ENCODE measurements around the gene BAG1. TPM values are rescaled to one million over a fixed set of nuclear protein-coding genes. Genes with fewer than 3 reads are reported as not detected.

The BAG1 gene
- total RNA-seq, 2 donors from 2014 or later, result 162 to 166 TPM

DNA sequence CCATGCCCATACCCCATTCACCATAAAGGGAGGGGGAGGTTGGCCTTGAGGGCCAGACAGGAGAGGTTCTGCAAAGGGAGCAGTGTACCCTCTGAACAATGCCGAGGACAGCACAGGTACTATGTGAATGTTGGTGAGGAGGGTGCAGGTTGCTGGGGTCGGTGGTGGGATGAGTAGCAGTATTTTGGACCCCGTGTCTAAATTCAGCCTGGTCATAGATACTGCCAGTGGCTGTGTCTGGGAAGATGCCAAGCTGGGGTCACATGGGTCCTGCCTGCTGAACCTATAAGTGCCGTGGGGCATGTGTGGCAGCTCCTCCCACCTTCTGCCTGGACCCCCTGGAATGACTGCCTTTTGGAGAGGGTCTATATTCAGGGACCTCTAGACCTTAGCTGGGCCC, 35.9 kb downstream of the BAG1 start:
- no peak overlapping the region for H3K4me3 ChIP-seq
- TF ChIP-seq, protein P1, sequence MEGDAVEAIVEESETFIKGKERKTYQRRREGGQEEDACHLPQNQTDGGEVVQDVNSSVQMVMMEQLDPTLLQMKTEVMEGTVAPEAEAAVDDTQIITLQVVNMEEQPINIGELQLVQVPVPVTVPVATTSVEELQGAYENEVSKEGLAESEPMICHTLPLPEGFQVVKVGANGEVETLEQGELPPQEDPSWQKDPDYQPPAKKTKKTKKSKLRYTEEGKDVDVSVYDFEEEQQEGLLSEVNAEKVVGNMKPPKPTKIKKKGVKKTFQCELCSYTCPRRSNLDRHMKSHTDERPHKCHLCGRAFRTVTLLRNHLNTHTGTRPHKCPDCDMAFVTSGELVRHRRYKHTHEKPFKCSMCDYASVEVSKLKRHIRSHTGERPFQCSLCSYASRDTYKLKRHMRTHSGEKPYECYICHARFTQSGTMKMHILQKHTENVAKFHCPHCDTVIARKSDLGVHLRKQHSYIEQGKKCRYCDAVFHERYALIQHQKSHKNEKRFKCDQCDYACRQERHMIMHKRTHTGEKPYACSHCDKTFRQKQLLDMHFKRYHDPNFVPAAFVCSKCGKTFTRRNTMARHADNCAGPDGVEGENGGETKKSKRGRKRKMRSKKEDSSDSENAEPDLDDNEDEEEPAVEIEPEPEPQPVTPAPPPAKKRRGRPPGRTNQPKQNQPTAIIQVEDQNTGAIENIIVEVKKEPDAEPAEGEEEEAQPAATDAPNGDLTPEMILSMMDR (IDR thresholded peaks at IDR 0.05), result no peak
- H3K4me1 ChIP-seq, result peaks cover 0 to 9% of the 10 kb centered on the region in 2 donors
- no peaks in the 10 kb centered on the region for H3K9me3 ChIP-seq
- no peaks in the 10 kb centered on the region for H3K36me3 ChIP-seq
- no peaks in the 10 kb centered on the region for H3K27me3 ChIP-seq
- H3K27ac ChIP-seq, result no peak overlapping the region
- DNase-seq (ENCODE audit: low spot score), result no peak

DNA sequence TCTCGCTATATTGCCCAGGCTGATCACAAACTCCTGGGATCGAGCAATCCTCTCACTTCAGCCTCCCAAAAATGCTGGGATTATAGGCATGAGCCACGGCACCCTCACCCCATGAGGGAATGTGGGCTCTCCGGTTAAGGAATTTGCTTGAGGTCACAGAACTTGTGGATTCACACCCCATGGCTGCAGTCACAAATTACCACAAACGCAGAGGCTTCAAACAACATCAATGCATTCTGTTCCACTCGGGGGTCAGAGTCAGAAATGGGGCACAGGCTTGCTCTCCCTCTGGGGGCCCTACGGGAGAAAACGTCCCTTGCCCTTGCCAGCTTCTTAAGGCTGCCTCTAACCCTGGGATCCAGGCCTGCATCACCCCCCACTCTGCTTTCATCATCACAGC, 36.8 kb downstream of the BAG1 start:
- H3K4me1 ChIP-seq, result peaks cover 0 to 9% of the 10 kb centered on the region in 2 donors
- no peak overlapping the region for H3K27ac ChIP-seq
- H3K36me3 ChIP-seq, result no peaks in the 10 kb centered on the region
- TF ChIP-seq, protein P1 (IDR thresholded peaks at IDR 0.05), result no peak
- DNase-seq (ENCODE audit: low spot score), result no peak
- no peak overlapping the region for H3K4me3 ChIP-seq
- no peaks in the 10 kb centered on the region for H3K9me3 ChIP-seq
- no peaks in the 10 kb centered on the region for H3K27me3 ChIP-seq

DNA sequence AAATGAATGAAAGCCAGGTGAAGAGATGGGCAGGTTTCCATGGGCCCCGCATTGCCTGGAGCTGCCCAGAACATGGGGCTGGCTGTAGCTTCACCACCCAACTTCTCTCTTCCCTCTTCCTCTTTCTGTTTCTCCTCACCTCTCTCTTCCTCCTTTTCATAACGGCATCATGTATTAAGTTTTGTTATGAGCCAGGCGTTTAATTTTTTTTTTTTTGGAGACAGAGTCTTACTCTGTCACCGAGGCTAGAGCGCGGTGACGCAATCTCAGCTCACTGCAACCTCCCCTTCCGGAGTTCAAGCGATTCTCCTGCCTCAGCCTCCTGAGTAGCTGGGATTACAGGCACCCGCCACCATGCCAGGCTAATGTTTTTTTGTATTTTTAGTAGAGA, 37.5 kb downstream of the BAG1 start:
- no peaks in the 10 kb centered on the region for H3K9me3 ChIP-seq
- DNase-seq (ENCODE audit: low spot score), result no peak
- H3K27ac ChIP-seq, result no peak overlapping the region
- TF ChIP-seq, protein P1 (IDR thresholded peaks at IDR 0.05), result no peak
- H3K36me3 ChIP-seq, result no peaks in the 10 kb centered on the region
- H3K4me3 ChIP-seq, result no peak overlapping the region
- H3K4me1 ChIP-seq, result peaks cover 0 to 9% of the 10 kb centered on the region in 2 donors
- H3K27me3 ChIP-seq, result no peaks in the 10 kb centered on the region

DNA sequence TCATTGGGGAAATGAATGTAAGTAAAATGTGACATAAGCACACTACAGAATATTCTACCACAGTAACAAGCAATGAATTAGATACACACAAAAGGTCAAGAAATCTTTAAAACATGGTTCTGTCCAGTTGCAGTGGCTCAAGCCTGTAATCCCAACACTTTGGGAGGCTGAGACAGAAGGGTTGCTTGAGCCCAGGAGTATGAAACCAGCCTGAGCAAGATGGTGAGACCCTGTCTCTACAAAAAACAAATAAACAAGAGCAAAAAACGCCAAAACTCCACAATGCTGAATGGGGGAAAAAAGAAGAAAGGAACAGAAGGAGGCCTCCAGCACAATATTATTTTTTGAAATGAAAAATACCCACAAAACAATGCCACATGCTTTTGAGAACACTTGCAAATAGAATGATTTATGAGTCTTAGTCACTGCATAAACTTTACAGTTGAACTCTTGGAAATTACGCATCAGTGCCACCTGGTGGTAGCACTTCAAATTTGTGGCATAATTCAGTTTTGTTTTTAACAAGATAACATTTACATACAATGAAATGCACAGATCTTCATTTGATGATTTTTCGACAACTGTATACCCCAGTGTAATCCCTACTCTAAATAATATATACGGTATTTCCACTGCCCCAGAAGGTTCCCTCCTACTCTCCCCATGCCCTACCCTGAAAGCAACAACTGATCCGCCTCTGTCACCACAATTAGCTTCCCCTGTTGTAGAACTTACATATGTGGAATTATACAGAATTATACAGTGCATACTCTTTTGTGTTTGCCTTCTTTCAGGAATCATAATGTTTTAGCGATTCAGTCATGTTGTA, 39.0 kb downstream of the BAG1 start:
- DNase-seq (ENCODE audit: low spot score), result peak; percentile 73
- TF ChIP-seq, protein P1 (IDR thresholded peaks at IDR 0.05), result peak; percentile 70 to 82

DNA sequence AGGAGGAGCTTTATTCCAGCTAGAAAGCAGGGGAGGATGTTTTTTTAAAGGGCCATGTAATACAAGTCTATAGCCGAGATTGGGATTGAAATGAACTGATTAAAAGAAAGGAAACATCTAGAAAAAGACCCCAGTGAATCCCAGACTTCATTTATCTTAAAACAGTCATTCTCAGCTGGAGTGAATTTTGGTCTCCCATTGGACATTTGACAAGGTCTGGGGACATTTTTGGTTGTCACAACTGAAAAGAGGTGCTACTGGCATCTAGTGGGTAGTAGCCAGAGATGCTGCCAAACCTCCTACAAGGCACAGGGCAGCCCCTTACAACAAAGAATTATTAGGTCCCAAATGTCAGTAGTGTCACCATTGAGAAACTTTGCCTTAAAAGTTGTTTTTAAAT, 40.8 kb downstream of the BAG1 start:
- no peaks in the 10 kb centered on the region for H3K27me3 ChIP-seq
- H3K4me1 ChIP-seq, result peaks cover 0 to 9% of the 10 kb centered on the region in 2 donors
- H3K36me3 ChIP-seq, result no peaks in the 10 kb centered on the region
- TF ChIP-seq, protein P1 (IDR thresholded peaks at IDR 0.05), result peak in 1 of 2 donors; percentile 25
- no peak for DNase-seq (ENCODE audit: low spot score)
- H3K9me3 ChIP-seq, result no peaks in the 10 kb centered on the region
- no peak overlapping the region for H3K27ac ChIP-seq
- H3K4me3 ChIP-seq, result no peak overlapping the region

More for the DNA sequence above, 39.0 kb downstream of the BAG1 start:
- Histone ChIP-seq H3K4me1 (peaks cover 0 to 9% of the 10 kb centered on the region in 2 donors), H3K27ac (no peak overlapping the region), H3K36me3 (no peaks in the 10 kb centered on the region), H3K27me3 (no peaks in the 10 kb centered on the region), H3K9me3 (no peaks in the 10 kb centered on the region), H3K4me3 (no peak overlapping the region)

All from right atrium auricular region (tissue), 2 donors.